H1 (cell line): ENCODE results near the gene CCDC78. TPM values are rescaled to one million over a fixed set of nuclear protein-coding genes. Genes with fewer than 3 reads are reported as not detected.

Experiments
- CHD2 ChIP-seq: IDR thresholded peaks from 2 replicates; pipeline ENCODE4 v1.6.1; 2012; ENCODE audit warnings: low read length, improper control_type of control experiment
- JUN ChIP-seq: IDR thresholded peaks from 2 replicates; pipeline ENCODE4 v1.6.1; 2011; ENCODE audit warnings: low read depth, mild to moderate bottlenecking, improper control_type of control experiment, low read length
- KDM1A ChIP-seq: fragments of 200-600, 300-600 bp; sonication (generic); IDR thresholded peaks from 2 replicates; pipeline ENCODE4 v1.7.1; 2016; ENCODE audit warnings: mild to moderate bottlenecking, low read length, borderline replicate concordance
- POLR2AphosphoS5 ChIP-seq: IDR thresholded peaks from 2 replicates; pipeline ENCODE4 v1.6.1; 2011; ENCODE audit warnings: low read depth, low read length
- RAD21 ChIP-seq, 2 experiments: IDR thresholded peaks in 1 of 2; conservative IDR thresholded peaks in 1 of 2; 2 replicates each; pipeline ENCODE4 v1.6.1; 2011; ENCODE audit warnings: low read depth in 2 of 2, low read length in 2 of 2, improper control_type of control experiment in 1 of 2, inconsistent platforms in 1 of 2, mild to moderate bottlenecking in 1 of 2, moderate library complexity in 1 of 2
- SP4 ChIP-seq: IDR thresholded peaks from 2 replicates; pipeline ENCODE4 v1.6.1; 2012; ENCODE audit warnings: low read length, inconsistent platforms
- TBP ChIP-seq: IDR thresholded peaks from 2 replicates; pipeline ENCODE4 v1.6.1; 2011; ENCODE audit warnings: low read depth, low read length, improper control_type of control experiment
- polyA plus RNA-seq, 7 experiments: library from polyadenylated mRNA; depleted of rRNA in 3 of 7; stranded (reverse) in 5 of 7; unstranded in 2 of 7; fragments of >200 nt in 5 of 7; fragments of 200-250 nt in 2 of 7; gene quantifications; 1 replicate in 5 of 7; 2 replicates in 1 of 7; 4 replicates in 1 of 7; pipeline versions ENCODE4 v1.2.1 to v1.2.3, GENCODE V29; 2011 to 2013; ENCODE audit warnings: missing spikeins in 2 of 7, mixed read lengths in 2 of 7
- total RNA-seq: library from RNA; stranded (reverse); fragmentation: NEBNext Ultra II Directional; extraction: Animal tissue kit (Norgen Biotek cat#: 25700); gene quantifications from 2 replicates; pipeline ENCODE4 v1.2.1, GENCODE V29; 2021

Gene CCDC78
- total and polyA plus RNA-seq, 2 of the 8 experiments (the other 6 are each of a cell fraction or from before 2014, with no cell fraction given) = 7.1 to 8.5 TPM

DNA sequence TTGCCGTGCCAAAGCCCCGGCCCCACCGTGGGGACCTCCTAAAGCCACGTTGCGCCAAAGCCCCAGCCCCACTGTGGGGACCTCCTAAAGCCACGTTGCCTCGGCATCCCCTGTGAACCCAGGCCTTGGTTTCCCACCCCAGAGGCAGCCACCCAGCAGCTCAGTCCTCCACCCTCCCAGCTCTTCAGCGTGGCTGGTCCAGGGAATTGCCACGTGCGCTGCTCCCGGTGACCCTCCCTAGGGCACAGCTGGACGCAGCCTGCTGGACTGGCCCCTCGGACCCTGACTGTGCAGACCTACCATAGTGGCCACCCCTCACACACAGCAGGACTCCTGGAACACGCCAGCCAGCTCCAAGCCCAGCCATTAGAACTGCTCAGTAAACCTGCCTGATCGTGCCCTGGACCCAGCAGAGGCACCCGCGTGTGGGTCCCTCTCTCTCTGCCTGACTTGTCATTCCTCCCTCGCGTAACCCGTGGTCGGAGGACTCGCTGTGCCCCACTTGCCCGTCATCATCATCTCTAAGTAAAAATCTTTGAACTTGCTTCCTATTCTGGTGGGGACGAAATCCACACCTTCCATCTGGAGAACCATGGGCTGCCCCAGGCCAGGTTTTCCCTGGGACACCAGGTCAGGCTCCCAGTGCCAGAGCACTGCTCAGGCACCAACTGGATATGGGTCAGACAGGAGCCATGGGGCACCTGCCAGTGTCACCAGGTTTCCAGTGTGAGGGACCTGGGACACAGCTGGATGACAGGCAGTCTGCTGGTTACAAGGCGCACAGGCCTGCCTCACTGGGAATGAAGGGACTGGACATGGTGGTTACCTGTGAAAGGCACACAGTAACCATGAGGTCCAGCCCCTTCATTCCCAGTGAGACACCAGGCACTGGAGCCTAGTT lies 9.0 kb upstream of the CCDC78 start (continued):
- TF ChIP-seq CHD2 (no peak), KDM1A (no peak), RAD21 (IDR thresholded peaks at IDR 0.05 in 1 of 2, conservative IDR thresholded peaks at IDR 0.05 in 1 of 2; ENCODE audit: low read depth in 2 of 2, low read length in 2 of 2) (no peak), TBP (no peak), POLR2AphosphoS5 (no peak), JUN (no peak), SP4 (no peak)
